Left kidney (tissue), 2 donors: ENCODE measurements around the gene MIF. TPM values are rescaled to one million over a fixed set of nuclear protein-coding genes. Genes with fewer than 3 reads are reported as not detected.
"Not testable (repeated sequence)": the region's sequence is repeated elsewhere in the genome, so short reads cannot be mapped to it uniquely, and the experiment has no call there.

Experiments used
- DNase-seq: peaks from one replicate; pipeline ENCODE4 v3.0.0-alpha.2; 2013
- polyA plus RNA-seq: library from polyadenylated mRNA; unstranded; fragments of 120-200 nt; gene quantifications from one replicate; pipeline ENCODE4 v1.2.1, GENCODE V29; 2013; ENCODE audit not compliant: insufficient read length

The MIF gene
- polyA plus RNA-seq, 1 donor, result 119 TPM

- DNase-seq, result no peak
Measured at GRCh38 chr22:23925020-23925606, 30.9 kb downstream of the MIF start.

GRCh38 chr22:23926561-23926960 is 32.4 kb downstream of the MIF start:
- no peak for DNase-seq

DNA sequence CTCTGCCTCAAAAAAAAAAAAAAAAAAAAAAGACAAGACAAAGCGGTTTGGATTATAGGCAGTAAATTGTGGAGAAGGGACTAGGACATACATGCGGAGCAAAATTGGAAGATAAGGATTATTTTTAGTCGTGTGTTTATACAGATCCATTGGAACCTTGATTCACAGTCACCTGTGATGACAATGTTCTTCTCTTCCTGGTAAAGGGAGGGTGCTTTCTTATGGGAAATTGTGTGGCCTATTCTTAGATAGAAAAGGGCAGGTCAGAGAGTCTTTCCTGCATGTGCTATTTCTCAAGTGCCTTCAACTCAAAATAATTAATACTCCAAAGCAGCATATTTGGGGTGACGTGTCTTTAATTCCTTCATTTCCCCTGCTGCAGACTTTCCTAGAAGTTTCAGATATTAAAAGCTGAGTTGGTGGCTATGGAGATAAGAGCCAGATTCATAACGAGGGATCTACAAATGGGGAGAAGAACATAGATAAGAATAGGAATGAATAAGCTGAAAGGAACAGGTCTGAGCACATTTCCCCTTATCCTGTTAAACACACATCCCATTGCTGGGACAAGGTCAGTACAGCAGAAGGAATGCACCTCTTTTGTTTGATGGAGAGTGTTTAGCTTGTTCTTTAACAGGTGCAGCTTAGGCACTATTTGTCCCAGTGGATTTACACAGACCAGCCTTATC is 44.3 kb downstream of the MIF start:
- no peak for DNase-seq

GRCh38 chr22:23939017-23939357 is 44.8 kb downstream of the MIF start:
- DNase-seq, result no peak

DNA sequence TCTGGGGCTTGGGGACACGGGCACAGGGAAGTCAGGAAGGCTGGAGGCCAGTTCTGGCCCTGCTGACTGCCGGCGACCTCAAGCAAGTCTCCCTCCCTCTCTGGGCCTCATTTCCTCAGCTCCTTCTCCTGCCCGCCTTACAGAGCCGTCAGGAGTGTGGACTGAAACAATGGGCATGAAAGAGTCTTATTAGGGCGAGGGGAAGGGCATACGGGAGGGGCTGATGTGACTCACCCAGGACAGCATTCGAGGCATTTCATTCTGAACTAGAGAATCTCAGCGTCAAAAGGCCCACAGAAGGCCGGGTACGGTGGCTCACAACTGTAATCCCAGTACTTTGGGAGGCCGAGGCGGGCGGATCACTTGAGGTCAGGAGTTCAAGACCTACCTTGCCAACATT is 46.0 kb downstream of the MIF start:
- DNase-seq, result not testable (repeated sequence)

Other genes starting within 250 kb of the MIF start
- gene RGL4, start 203.4 kb upstream of the MIF start, polyA plus RNA-seq, result 4.7 TPM
- 8.1 TPM for gene ZNF70, start 143.3 kb upstream of the MIF start, polyA plus RNA-seq
- not detected for gene VPREB3, start 140.0 kb upstream of the MIF start, polyA plus RNA-seq
- 2.7 TPM for gene C22orf15, start 131.4 kb upstream of the MIF start, polyA plus RNA-seq
- gene CHCHD10, start 126.4 kb upstream of the MIF start, polyA plus RNA-seq, result 58.3 TPM
- gene MMP11, start 121.5 kb upstream of the MIF start, polyA plus RNA-seq, result 13.3 TPM
- 187 TPM for gene SMARCB1, start 107.4 kb upstream of the MIF start, polyA plus RNA-seq
- gene DERL3, start 55.4 kb upstream of the MIF start, polyA plus RNA-seq, result 3.2 TPM
- 60.0 TPM for gene SLC2A11, start 36.5 kb upstream of the MIF start, polyA plus RNA-seq
- gene GSTT2B, start 66.8 kb downstream of the MIF start, polyA plus RNA-seq, result 6.9 TPM
- gene DDTL, start 72.5 kb downstream of the MIF start, polyA plus RNA-seq, result 11.6 TPM
- gene DDT, start 80.1 kb downstream of the MIF start, polyA plus RNA-seq, result 66.8 TPM
- gene GSTT2, start 85.8 kb downstream of the MIF start, polyA plus RNA-seq, result not detected
- not detected for gene GSTT4, start 111.1 kb downstream of the MIF start, polyA plus RNA-seq
- gene CABIN1, start 116.9 kb downstream of the MIF start, polyA plus RNA-seq, result 52.0 TPM